NCI-H446 treated with DMSO at 0.1 percent for 48 hours (cell line): Measurements from ENCODE around the gene SNX30.

Source experiments
- DNase-seq: peaks from one replicate; lab custom pipeline; 2025; lab: John Stamatoyannopoulos, UW

Gene SNX30

DNA sequence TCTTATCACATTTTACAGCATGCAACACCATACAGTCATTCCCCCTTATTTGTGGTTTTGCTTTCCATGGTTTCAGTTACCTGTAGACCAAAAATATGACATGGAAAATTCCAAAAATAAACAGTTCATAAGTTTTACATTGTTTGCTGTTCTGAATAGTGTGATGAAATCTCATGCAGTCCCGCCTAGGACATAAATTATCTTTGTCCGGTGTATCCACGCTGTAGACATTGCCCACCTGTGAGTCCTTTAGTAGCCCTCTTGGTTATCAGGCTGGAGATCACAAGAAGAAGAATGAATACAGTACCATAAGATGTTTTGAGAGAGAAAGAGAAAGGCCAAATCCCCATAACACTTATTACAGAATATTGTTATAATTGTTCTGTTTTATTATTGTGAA is 72.1 kb downstream of the SNX30 start:
- no peak for DNase-seq

DNA sequence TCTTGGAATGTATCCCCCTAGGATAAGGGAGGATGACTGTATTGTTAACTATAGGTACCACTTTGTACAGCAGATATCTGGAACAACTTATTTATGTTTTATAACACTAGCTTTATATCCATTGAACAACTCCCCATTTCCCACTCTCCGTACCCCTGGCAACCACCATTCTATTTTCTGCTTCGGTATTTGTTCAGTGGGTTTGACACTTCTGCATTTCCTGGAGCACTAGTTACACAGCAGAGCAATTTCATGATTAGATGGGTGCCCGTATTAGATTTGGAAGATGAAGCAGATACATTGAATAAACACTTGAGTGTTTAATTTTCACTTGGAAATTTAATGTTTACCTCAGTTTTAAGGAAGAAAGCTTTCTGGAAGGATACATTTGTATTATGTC is 72.7 kb downstream of the SNX30 start:
- no peak for DNase-seq

DNA sequence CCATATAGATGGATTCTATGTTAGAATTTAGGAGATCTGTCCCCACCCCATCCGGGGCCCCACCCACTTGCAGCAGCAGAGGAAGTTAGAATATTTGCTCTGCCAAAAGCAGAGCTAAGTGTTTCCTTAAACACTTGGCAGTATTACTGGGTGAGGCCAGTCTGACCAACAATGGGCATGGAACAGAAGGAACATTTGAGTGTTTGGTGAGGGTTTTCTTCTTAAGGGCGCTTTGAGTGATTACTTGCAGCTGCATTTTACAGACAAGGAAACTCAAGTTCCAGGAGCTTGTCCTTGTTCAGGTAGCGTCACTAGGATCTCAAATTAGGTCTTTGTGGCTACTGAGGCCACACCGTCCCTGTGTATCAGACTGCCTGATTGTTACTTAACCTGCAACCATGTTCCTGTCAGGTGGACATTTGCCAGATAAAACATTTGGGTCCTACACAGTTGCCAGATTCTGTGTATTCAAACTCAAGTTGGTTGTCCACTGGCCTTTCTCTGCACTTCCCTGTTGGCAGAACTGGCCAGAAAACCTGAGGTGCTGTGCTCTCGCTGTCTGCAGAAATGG is 80.8 kb downstream of the SNX30 start:
- no peak for DNase-seq

DNA sequence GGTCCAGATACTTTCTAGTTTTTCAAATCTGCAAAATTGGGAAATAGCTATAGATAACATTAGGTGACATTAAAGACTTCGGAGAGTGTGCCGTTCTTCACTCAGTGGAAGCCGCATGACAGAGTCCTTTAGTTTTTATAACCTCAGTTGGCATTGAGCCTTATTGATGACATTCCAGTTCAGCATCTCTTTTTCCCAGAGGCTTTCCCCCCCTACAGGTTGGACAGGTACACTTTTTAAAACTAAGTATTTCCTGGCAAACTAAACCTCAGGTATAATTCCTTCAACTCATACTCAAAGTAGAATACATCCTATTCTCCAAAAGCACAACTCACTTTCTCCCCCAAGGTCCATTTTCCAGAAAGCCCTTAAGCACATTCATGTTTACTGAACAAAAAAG is 81.4 kb downstream of the SNX30 start:
- DNase-seq = no peak

DNA sequence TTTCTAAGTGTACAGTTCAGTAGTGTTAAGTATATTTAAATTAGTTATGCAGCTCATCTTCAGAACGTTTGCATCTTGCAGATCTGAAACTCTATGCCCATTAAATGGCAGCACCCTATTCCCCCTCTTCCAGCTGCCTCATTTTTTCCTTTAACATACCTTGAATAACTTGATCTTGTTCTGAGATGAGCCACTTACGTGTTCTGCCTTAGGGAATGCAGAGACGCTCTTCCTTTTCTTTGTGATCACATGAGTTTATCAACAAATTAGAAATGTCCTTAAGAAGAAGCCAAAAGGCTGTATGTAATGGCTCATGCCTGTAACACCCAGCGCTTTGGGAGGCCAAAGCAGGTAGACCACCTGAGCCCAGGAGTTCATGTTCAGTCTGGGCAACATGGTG is 82.5 kb downstream of the SNX30 start:
- no peak for DNase-seq

DNA sequence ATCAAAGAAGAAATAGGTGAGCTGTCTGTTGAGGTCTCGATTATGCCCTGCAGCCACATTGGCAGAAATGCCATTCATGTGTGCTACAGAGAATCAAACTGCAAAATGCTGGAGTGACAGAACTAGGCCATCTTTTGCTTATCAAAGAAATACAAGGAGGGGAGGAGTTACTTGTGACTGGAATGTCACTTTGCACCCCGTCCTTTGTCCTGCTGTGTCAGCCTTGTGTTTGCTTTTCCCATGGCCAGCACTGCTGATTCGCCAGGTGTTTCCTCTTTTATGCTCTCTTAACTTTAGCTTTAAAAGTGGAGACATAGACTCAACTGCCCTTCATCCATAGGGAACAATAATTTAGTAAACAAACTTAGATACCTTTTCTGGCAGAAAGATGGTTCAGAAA is 85.8 kb downstream of the SNX30 start:
- no peak for DNase-seq

DNA sequence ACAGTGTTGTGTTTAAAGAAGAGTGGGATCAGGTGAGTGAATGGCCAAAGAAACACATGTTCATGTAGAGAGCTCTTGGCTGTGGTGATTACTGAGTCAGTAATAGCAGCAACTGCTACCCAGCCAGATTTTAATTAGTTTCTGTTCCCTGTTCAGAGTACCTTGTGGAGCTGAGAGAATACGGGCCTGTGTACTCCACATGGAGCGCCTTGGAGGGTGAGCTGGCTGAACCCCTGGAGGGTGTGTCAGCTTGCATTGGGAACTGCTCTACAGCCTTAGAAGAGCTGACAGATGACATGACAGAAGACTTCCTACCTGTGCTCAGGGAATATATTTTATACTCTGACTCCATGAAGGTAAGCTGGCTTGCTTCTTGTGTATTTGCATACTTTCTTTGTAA is 87.8 kb downstream of the SNX30 start:
- no peak for DNase-seq

DNA sequence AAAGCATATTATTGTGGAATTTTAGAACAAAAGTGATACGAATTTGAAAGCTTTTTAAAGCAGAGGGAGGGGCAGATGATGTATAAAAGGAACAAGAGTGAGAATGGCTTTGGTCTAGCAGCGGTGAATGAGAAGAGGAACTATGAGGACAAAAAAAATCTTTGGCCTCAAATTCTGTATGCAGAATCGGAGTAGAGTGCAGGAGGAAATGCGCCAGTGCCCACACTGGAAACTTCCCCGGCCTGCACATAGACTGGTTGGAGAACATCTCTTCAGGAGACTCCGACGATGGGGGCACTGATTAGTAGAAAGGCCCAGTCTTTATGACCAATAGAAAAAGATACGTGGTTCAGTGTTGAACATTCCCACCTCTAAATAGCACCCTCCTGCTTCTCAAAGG is 88.8 kb downstream of the SNX30 start:
- no peak for DNase-seq

DNA sequence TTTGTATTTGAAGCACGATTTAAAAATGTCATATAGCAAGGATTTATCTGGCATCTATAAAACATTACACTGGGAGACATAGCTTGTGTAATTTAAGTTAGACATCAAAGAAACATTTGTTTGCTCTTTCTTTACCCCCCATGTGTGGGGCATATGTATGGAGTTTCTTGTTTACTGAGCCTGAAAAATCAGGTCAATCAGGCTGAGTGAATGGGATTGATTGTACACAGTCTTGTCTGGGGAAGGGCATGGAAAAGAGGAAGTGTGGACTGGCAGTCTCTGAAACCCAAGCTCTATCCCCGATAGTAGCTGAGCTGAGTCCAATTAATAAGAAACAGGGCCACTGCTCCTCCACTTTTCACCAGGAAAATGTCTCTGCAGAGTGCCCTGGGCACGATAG is 90.7 kb downstream of the SNX30 start:
- no peak for DNase-seq

DNA sequence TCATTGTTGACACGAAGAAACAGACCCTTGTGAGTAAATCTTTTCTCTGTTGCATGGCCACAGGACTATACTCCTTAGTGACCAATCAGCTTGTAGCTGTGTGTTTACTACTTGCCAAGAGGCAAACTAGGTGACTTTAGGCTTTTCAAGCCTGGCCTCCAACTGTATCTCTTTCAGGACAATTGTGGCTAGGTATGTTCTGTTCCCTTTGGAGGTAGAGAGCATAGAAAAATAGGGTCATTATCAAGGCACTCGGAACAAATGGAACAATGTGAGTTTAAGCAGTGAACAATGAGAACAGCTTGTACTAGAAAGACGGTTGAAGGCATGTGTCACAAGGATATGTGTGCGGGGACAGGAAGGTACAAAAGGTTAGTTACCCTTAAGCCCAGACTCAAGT is 92.0 kb downstream of the SNX30 start:
- no peak for DNase-seq

DNA sequence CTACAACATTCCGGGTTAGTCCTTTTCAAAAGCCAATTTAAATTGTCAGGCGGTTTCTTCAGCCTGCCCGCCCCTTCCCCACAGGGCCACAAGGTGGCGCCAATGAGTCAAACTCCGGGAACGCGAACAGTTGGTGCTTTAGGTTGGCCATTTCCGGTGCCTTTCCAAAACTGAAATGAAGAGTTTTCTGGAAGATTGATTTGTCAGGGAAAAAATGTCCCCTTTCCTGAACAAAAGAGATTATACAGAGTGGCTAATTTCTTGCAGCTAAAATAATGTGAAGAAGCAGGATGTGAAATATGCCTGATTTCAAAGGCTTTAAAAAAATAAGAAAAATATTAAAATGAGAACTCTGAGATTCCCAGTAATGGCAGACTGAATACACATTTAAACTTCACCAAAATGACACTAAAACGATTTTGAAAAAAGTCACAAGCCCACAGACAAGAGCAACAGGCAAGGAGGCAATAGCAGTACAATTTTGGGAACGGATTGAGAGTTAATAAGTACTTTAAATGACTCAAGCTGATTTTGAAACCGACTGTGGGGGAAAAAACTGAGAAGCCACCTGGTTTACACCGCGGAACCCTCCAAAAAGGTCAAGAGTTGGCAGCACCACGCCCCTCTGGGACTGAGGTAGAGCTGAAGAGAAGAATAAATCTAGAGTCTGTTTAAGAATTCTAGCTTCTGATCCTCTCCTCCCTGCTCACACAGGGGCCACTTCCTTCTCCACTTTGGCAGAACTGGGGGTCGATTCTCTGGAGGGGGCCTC is 94.4 kb downstream of the SNX30 start:
- peak; percentile 31 for DNase-seq

DNA sequence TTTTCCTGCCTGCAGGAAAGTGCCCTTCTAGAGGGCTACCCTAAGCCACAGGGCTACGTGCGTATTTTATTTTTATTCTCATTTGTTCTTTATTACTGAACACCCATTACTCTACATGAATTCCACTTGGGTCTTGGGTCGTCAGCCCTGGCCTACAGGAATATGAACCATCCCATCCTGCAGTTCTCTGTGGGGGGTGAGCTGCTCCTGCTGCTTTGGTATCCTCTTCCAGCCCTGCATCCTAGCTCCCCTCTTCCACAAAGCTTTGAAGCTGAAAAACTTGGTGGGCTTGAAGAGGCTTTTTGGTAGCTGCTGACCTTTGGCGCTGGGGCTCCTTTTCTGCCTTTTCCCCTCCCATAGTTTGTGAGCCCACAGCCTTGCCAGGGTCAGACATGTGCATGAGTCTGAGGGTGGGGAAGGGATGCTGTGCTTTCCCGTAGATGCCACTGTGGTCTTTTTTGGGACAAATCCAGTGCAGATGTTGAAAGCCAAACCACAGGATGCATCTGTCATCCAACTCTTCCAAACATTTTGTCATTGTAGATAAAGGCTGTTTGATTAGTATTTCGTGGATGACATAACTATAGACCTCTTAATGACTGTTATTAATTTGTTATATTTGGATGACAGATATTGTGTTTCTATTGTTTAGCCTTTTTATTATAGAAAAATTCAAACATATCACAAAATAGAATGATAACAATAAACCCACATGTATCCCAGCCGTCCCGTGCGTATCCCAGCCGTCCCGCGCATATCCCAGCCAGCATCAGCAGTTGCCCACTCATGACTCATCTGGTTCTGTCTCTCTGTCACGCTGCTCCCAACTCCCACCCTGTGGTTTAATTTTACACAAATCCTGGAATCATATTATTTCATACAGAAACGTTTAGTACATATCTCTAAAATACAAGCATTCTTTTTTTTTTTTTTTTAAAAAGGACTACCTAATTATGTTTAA is 96.2 kb downstream of the SNX30 start:
- no peak for DNase-seq

DNA sequence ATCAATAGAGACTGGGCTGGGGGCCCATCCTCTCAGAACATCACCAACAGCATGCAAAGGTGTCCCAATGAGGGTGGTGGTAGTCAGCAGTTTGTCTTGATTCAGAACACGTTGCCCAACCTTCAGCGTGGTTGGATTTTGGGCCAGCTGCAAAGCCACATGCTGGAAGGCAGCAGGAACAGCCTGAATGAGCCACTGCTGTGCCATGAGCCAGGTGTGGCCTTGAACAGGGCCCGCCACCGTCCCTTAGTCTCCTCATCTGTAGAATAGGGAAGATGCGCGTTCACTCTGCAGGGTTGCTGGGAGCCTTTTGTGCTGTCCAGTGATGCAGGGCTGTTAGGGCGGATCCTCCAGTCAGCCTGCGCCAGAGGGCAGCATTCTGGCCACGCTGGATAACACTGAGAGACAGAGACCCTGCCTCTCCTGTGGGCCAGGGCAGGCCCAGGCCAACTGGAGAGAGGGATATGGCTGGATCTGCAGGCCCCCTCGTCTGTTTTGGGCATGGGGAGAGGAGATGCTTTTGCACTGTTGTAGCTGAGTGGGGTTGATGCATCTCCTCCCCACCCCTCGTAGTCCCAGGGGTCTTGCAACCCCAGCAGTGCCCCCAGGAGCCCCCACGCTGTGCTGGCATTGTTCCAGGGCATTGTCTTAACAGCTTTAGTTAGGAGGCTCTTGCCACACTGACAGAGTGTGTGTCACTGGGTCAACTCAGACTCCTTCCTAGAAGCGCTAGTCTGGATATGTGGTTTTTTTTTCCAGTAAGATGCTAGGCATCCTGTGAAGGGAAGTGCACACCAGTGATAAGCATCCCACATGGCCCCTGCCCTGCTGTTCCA is 98.0 kb downstream of the SNX30 start:
- no peak for DNase-seq

DNA sequence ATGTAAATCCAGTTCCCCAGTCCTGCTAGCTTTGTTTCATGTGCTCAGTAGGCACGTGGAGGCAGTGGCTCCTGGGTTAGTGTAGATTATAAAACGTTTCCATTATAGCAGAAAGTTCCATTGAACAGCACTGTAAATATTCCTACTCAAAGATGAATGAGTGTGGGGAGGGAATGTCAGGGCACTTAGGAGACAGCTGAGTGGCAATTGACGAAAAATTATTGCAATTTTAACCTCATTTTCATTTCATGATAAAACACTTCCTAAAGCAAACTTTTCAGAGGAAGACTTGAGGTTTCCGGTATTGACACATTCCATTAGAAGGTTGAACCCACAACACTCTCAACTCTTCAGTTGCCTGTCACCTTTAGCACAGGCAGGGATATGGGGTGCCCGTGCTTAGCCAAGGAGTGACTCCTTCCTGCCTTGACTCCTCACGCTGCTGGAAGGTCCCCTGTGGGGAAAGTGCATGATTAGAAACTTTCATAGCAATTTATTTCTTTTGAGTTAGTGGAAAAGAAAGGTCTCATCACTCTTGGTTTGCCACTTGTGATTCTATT is 98.9 kb downstream of the SNX30 start:
- DNase-seq = no peak

DNA sequence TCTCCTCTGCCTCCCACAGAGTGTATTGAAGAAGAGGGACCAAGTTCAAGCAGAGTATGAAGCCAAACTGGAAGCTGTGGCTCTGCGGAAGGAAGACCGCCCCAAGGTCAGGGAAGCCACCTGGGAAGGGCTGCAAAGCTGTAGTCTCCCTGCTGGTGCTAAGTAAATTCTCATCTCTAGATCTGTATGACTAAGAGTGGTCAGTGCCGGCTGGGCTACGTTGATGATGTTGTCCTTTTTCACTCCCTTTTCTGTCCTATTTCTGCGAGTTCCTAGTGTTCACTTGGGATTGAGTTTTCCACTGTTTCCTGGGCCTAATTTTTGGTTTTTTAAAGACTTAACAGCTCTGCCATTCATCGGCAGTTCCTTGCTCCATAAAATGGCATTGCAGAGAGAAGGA is 100.3 kb downstream of the SNX30 start:
- no peak for DNase-seq

DNA sequence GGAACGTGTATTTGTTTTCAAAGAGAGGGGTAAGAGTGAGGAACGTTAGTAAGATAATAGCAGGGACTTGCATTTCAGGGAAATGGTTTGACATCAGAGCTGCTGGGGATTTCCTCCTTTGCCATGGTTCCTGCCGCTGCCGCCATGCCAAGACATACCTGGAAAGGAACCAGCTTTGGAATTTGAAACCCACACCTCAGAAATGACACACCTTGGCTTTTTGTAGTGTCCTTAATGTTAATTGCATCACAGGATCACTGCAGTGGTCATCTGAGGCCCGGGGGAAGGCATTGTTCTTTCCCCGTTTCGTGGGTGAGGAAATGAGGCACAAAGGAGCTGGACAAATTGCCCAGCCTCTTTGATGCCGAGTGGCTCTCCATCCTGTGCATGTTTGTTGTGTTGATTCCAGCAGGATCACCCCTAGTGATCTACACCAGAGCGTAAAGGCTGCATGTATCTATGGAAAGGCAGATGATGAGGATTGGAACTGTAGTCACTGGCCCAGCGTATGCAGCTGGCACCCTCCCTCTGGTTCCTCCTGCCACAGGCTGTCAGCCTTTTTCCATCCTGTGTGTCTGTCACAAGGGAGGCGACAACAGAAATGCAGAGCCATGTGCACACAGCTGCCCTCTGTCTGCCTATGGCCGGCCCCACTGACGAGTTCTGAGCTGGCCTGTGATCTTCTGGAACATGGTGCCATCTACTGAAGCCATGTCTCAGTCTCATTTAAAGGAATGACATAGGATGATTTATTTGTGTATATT is 102.4 kb downstream of the SNX30 start:
- no peak for DNase-seq

DNA sequence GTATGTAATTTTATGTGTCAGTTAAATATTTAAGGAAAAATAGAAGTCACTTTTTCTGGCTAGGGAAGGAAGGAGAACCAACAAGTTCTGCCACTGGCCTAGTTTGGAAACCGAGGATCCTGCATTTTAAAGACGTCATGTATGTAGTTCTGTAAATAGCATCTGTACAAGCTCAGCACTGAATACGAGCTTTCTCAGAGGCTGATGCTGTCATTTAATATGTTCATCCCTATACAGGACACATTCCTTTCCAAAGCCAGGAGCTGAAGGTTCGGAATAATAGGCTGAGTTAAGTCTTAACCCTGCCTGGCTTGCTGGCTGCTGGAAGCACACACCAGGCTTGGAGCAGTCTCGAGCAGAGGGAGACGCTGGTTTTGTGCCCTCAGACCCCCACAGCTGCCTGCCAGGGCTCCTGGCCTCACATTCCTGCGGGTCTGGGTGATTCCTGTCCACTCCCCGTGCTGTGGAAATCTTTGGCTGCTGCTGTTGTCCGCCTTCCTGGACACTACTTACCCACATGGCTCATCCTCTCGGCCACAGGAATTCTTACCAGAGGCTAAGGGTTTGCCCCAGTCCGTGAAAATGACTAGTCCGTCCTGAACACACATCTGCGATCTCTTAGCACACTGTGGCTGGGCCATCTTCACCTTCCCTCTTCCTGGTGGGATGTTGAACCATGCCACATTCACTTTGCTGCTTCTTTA is 103.5 kb downstream of the SNX30 start:
- no peak for DNase-seq

DNA sequence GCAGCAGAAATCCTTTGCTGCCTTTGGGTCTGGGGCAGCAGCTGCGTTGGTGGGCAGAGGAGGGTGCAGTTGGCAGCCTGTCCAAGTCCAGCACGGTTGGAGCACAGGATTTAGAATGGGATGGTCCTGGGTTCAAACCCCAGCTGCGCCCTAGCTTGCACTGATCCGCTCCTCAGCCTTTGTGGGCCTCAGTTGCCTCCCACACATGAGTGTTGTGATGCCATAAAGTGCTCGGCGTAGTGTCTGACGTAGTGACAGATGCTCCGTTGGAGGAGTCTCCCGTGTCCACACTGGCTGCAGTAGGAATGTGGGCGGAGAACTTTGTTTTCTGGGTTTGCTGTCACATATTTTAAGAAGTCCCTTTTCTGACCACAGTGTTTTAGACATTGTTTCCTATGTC is 104.1 kb downstream of the SNX30 start:
- DNase-seq = no peak

DNA sequence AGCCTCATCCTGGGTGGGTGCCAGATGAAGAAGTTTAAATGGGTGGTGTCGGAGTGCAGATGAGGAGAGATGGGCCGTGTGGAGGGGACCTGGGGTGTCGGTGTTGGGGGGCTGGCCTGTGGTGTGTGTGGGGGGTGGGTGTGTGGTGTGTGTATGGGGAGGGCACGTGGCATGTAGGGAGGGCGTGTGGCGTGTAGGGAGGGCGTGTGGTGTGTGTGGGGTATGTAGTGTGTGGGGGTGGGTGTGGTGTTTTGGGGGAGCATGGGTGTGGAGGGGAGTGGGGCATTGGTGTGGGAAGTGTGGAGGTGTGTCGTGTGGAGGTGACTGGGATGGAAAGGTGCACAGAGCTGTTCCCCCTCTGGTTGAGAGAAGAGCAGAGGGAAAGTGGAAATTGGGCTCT is 105.6 kb downstream of the SNX30 start:
- no peak for DNase-seq

DNA sequence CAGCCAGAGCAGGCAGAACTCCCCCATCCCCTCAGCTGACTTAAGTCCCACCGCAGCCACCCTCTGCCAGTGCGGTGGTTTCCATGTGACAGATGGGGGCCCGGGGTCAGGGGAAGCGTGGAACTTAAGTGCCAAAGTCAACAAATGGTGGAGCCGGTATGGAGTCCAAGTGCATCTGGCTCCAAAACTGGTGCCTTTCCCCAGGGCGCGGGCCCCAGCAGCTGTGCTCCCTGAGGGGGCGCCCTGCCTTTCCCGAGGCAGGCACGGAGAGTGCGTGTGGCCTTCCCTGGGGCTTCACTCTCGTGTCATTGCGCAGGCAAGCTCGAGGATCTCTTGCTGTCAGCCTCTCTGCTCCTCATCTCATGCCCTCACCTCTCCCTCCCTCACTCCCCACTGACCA is 106.3 kb downstream of the SNX30 start:
- no peak for DNase-seq
